Measurements from ENCODE around the gene TWF1.
"Not testable (repeated sequence)": the region's sequence is repeated elsewhere in the genome, so short reads cannot be mapped to it uniquely, and the experiment has no call there.

The TWF1 gene

DNA sequence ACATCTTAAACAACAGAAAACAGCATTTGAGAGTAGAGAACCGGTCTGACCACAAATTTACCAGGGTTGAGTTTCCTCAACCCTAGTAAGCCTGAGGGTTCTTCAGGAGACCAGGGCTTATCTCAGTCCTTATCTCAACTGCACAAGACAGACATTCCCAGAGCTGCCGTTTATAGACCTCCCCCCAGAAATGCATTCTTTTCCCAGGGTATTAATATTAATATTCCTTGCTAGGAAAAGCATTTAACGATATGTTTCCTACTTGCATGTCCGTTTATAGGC is 42.0 kb upstream of the TWF1 start:
- Histone ChIP-seq H3K4me3 (replicated peaks; ENCODE audit: insufficient read depth, low read length) (no peak overlapping the region), H3K27me3 (ENCODE audit: insufficient read depth, poor library complexity, severe bottlenecking) (no peaks in the 10 kb centered on the region), H3K27ac (replicated peaks) (no peak overlapping the region)
- no peak for DNase-seq (ENCODE audit: low read depth in 1 of 2, low spot score in 1 of 2)
- TF ChIP-seq, protein P1, sequence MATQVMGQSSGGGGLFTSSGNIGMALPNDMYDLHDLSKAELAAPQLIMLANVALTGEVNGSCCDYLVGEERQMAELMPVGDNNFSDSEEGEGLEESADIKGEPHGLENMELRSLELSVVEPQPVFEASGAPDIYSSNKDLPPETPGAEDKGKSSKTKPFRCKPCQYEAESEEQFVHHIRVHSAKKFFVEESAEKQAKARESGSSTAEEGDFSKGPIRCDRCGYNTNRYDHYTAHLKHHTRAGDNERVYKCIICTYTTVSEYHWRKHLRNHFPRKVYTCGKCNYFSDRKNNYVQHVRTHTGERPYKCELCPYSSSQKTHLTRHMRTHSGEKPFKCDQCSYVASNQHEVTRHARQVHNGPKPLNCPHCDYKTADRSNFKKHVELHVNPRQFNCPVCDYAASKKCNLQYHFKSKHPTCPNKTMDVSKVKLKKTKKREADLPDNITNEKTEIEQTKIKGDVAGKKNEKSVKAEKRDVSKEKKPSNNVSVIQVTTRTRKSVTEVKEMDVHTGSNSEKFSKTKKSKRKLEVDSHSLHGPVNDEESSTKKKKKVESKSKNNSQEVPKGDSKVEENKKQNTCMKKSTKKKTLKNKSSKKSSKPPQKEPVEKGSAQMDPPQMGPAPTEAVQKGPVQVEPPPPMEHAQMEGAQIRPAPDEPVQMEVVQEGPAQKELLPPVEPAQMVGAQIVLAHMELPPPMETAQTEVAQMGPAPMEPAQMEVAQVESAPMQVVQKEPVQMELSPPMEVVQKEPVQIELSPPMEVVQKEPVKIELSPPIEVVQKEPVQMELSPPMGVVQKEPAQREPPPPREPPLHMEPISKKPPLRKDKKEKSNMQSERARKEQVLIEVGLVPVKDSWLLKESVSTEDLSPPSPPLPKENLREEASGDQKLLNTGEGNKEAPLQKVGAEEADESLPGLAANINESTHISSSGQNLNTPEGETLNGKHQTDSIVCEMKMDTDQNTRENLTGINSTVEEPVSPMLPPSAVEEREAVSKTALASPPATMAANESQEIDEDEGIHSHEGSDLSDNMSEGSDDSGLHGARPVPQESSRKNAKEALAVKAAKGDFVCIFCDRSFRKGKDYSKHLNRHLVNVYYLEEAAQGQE (IDR thresholded peaks at IDR 0.05; ENCODE audit: insufficient replicate concordance, low read depth), result no peak
- TF ChIP-seq SPI1 (IDR thresholded peaks at IDR 0.05; ENCODE audit: borderline replicate concordance, low read depth), result no peak
- no peak for TF ChIP-seq GABPA (IDR thresholded peaks at IDR 0.05; ENCODE audit: low read depth)
- TF ChIP-seq CTCF (IDR thresholded peaks at IDR 0.05; ENCODE audit: insufficient read depth, low read length), result no peak
- no peak for TF ChIP-seq POLR2AphosphoS5 (IDR thresholded peaks at IDR 0.05; ENCODE audit: low read depth)

DNA sequence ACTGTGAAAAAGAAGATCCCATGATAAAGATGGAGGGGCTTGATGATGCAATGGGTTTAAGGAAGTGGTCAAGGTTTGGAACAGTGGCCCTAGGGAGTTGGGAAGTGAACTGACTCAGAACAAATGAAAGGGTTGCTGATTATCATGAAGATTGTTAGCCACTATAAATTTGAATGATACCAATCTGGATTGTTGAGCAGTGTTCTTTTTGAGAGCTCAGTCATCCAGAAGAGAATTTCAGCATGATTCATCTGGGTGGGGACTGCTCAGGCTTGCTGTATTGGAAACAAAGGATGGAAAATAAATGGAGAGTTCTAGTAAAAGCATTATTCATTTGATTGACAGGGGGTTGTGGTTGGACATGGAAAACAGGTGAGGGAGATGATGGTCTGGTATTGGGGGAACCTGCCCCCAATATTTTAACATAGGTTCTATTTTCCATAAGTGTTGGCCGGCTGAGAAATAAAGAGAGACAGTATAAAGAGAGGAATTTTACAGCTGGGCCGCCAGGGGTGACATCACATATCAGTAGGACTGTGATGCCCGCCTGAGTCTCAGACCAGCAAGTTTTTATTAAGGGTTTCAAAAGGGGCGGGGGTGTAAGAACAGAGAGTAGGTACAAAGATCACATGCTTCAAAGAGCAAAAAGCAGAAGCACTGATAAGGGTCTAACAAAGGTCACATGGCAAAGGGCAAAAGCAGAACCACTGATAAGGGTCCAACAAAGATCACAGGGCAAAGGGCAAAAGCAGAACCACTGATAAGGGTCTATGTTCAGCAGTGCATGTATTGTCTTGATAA is 41.5 kb upstream of the TWF1 start:
- H3K4me3 ChIP-seq (replicated peaks; ENCODE audit: insufficient read depth, low read length); DNase-seq (ENCODE audit: low read depth in 1 of 2, low spot score in 1 of 2); H3K27ac ChIP-seq (replicated peaks); H3K27me3 ChIP-seq (ENCODE audit: insufficient read depth, poor library complexity, severe bottlenecking): not testable (repeated sequence)

DNA sequence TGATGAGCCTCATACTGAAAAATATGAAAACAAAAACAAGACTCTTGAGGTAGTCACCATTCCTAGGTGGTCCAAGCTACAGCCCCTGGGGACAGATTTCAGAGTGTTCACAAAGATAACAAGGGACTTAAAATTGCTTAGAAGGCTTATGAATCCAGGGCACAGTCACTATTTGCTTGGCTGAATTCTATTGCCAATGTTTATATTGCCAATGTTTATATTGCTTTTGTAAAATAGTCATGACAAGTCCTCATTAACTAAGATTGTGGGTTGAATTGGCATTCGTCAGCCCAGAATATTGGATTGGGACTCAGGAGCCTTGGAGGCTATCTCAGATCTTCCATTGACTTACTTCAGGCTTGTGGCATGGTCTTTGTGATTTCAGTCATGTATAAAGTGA is 36.1 kb upstream of the TWF1 start:
- Histone ChIP-seq H3K27ac (replicated peaks) (no peak overlapping the region), H3K4me3 (replicated peaks; ENCODE audit: insufficient read depth, low read length) (no peak overlapping the region), H3K27me3 (ENCODE audit: insufficient read depth, poor library complexity, severe bottlenecking) (no peaks in the 10 kb centered on the region)
- TF ChIP-seq GABPA (IDR thresholded peaks at IDR 0.05; ENCODE audit: low read depth), result no peak
- TF ChIP-seq POLR2AphosphoS5 (IDR thresholded peaks at IDR 0.05; ENCODE audit: low read depth), result no peak
- TF ChIP-seq, protein P1 (IDR thresholded peaks at IDR 0.05; ENCODE audit: insufficient replicate concordance, low read depth), result no peak
- TF ChIP-seq CTCF (IDR thresholded peaks at IDR 0.05; ENCODE audit: insufficient read depth, low read length), result no peak
- DNase-seq (ENCODE audit: low read depth in 1 of 2, low spot score in 1 of 2), result no peak

- TF ChIP-seq, protein P1 (IDR thresholded peaks at IDR 0.05; ENCODE audit: insufficient replicate concordance, low read depth), result no peak
- TF ChIP-seq SPI1 (IDR thresholded peaks at IDR 0.05; ENCODE audit: borderline replicate concordance, low read depth) (no peak), CTCF (IDR thresholded peaks at IDR 0.05; ENCODE audit: insufficient read depth, low read length) (no peak), GABPA (IDR thresholded peaks at IDR 0.05; ENCODE audit: low read depth) (no peak), POLR2AphosphoS5 (IDR thresholded peaks at IDR 0.05; ENCODE audit: low read depth) (no peak)
- H3K4me3 ChIP-seq (replicated peaks; ENCODE audit: insufficient read depth, low read length), result no peak overlapping the region
- DNase-seq (ENCODE audit: low read depth in 1 of 2, low spot score in 1 of 2), result no peak
- H3K27ac ChIP-seq (replicated peaks), result no peak overlapping the region
- no peaks in the 10 kb centered on the region for H3K27me3 ChIP-seq (ENCODE audit: insufficient read depth, poor library complexity, severe bottlenecking)
These were observed 35.1 kb upstream of the TWF1 start for GRCh38 chr12:43841253-43841652.

Data from HL-60 (cell line).